HEK293 (cell line): ENCODE data around the gene TRAF7.

Source experiments
- HOXA7 ChIP-seq: sonication (generic); formaldehyde crosslinking; IDR thresholded peaks from 2 replicates; pipeline ENCODE4 v1.8.1; 2022; ENCODE audit warnings: missing genetic modification reagents, borderline replicate concordance
- KLF8 ChIP-seq: fragments of 450-650 bp; formaldehyde crosslinking; IDR thresholded peaks from 2 replicates; pipeline ENCODE4 v1.5.1; 2016; ENCODE audit warnings: missing biosample characterization, missing genetic modification characterization
- REPIN1 ChIP-seq: fragments of 450-650 bp; formaldehyde crosslinking; IDR thresholded peaks from 2 replicates; pipeline ENCODE4 v1.5.1; 2017; ENCODE audit warnings: missing biosample characterization, missing genetic modification characterization, low read depth
- WT1 ChIP-seq: fragments of 450-650 bp; formaldehyde crosslinking; IDR thresholded peaks from 2 replicates; pipeline ENCODE4 v1.5.1; 2016; ENCODE audit warnings: missing biosample characterization, missing genetic modification characterization
- ZBTB20 ChIP-seq: fragments of 450-650 bp; formaldehyde crosslinking; IDR thresholded peaks from 2 replicates; pipeline ENCODE4 v1.5.1; 2016; ENCODE audit warnings: missing biosample characterization, missing genetic modification characterization
- ZNF2 ChIP-seq: fragments of 450-650 bp; formaldehyde crosslinking; IDR thresholded peaks from 2 replicates; pipeline ENCODE4 v1.5.1; 2016; ENCODE audit warnings: missing biosample characterization, missing genetic modification characterization
- ZNF23 ChIP-seq: fragments of 450-650 bp; formaldehyde crosslinking; IDR thresholded peaks from 2 replicates; pipeline ENCODE4 v1.5.1; 2016; ENCODE audit warnings: missing biosample characterization, missing genetic modification characterization, borderline replicate concordance
- ZNF302 ChIP-seq: fragments of 450-650 bp; formaldehyde crosslinking; IDR thresholded peaks from 2 replicates; pipeline ENCODE4 v1.5.1; 2016; ENCODE audit warnings: missing biosample characterization, missing genetic modification characterization, low read depth
- ZNF335 ChIP-seq: fragments of 450-650 bp; formaldehyde crosslinking; conservative IDR thresholded peaks from 2 replicates; pipeline ENCODE4 v1.5.1; 2016; ENCODE audit warnings: missing biosample characterization, missing genetic modification characterization
- ZNF341 ChIP-seq: fragments of 450-650 bp; formaldehyde crosslinking; IDR thresholded peaks from 2 replicates; pipeline ENCODE4; 2016; ENCODE audit warnings: low read depth, missing biosample characterization, missing genetic modification characterization
- ZNF354C ChIP-seq: fragments of 450-650 bp; formaldehyde crosslinking; IDR thresholded peaks from 2 replicates; pipeline ENCODE4 v1.5.1; 2016; ENCODE audit warnings: missing biosample characterization, missing genetic modification characterization, low read depth, borderline replicate concordance
- ZNF37A ChIP-seq: fragments of 450-650 bp; IDR thresholded peaks from 2 replicates; pipeline ENCODE4 v1.5.1; 2018; ENCODE audit warnings: missing biosample characterization, missing genetic modification characterization
- ZNF416 ChIP-seq: fragments of 450-650 bp; formaldehyde crosslinking; IDR thresholded peaks from 2 replicates; pipeline ENCODE4 v1.5.1; 2016; ENCODE audit warnings: missing biosample characterization, missing genetic modification characterization
- ZNF423 ChIP-seq: fragments of 450-650 bp; formaldehyde crosslinking; IDR thresholded peaks from 2 replicates; pipeline ENCODE4 v1.5.1; 2016; ENCODE audit warnings: missing biosample characterization, missing genetic modification characterization
- ZNF510 ChIP-seq: fragments of 450-650 bp; formaldehyde crosslinking; IDR thresholded peaks from 2 replicates; pipeline ENCODE4 v1.5.1; 2018; ENCODE audit warnings: mild to moderate bottlenecking, missing genetic modification characterization, missing biosample characterization; ENCODE audit not compliant: insufficient replicate concordance
- ZNF555 ChIP-seq: fragments of 450-650 bp; formaldehyde crosslinking; conservative IDR thresholded peaks from 2 replicates; pipeline ENCODE4 v1.5.1; 2017; ENCODE audit warnings: missing biosample characterization, mild to moderate bottlenecking, missing genetic modification characterization, inconsistent platforms
- ZNF558 ChIP-seq: fragments of 450-650 bp; formaldehyde crosslinking; IDR thresholded peaks from 2 replicates; pipeline ENCODE4 v1.5.1; 2016; ENCODE audit warnings: missing biosample characterization, missing genetic modification characterization
- ZNF571 ChIP-seq: fragments of 450-650 bp; formaldehyde crosslinking; IDR thresholded peaks from 2 replicates; pipeline ENCODE4 v1.5.0; 2017; ENCODE audit warnings: missing biosample characterization, missing genetic modification characterization
- ZNF585B ChIP-seq: fragments of 450-650 bp; formaldehyde crosslinking; IDR thresholded peaks from 2 replicates; pipeline ENCODE4 v1.5.1; 2016; ENCODE audit warnings: missing biosample characterization, missing genetic modification characterization
- ZNF624 ChIP-seq: fragments of 450-650 bp; formaldehyde crosslinking; IDR thresholded peaks from 2 replicates; pipeline ENCODE4 v1.5.1; 2017; ENCODE audit warnings: missing biosample characterization, missing genetic modification characterization
- ZNF777 ChIP-seq: fragments of 450-650 bp; formaldehyde crosslinking; IDR thresholded peaks from 2 replicates; pipeline ENCODE4 v1.5.1; 2017; ENCODE audit warnings: missing biosample characterization, missing genetic modification characterization, borderline replicate concordance
- ZNF830 ChIP-seq: fragments of 450-650 bp; IDR thresholded peaks from 2 replicates; pipeline ENCODE4 v1.5.0; 2018; ENCODE audit warnings: missing biosample characterization, missing genetic modification characterization, low read depth, mild to moderate bottlenecking, moderate library complexity
- TF ChIP-seq, protein P1 (sequence below): fragments of 450-650 bp; formaldehyde crosslinking; conservative IDR thresholded peaks from 2 replicates; pipeline ENCODE4 v1.5.1; 2016; ENCODE audit warnings: low read depth, missing biosample characterization, missing genetic modification characterization
- TF ChIP-seq, protein P2 (sequence below): fragments of 450-650 bp; formaldehyde crosslinking; IDR thresholded peaks from 2 replicates; pipeline ENCODE4 v1.5.1; 2017; ENCODE audit warnings: missing biosample characterization, missing genetic modification characterization
- TF ChIP-seq, protein P3 (sequence below): fragments of 450-650 bp; formaldehyde crosslinking; IDR thresholded peaks from 2 replicates; pipeline ENCODE4 v1.5.1; 2017; ENCODE audit warnings: missing biosample characterization, missing genetic modification characterization
- TF ChIP-seq, protein P4 (sequence below): fragments of 450-650 bp; formaldehyde crosslinking; IDR thresholded peaks from 2 replicates; pipeline ENCODE4 v1.5.1; 2016; ENCODE audit warnings: missing biosample characterization, missing genetic modification characterization
- TF ChIP-seq, protein P5 (sequence below): fragments of 450-650 bp; formaldehyde crosslinking; IDR thresholded peaks from 2 replicates; pipeline ENCODE4 v1.5.1; 2016; ENCODE audit warnings: missing biosample characterization, missing genetic modification characterization

Gene TRAF7

DNA sequence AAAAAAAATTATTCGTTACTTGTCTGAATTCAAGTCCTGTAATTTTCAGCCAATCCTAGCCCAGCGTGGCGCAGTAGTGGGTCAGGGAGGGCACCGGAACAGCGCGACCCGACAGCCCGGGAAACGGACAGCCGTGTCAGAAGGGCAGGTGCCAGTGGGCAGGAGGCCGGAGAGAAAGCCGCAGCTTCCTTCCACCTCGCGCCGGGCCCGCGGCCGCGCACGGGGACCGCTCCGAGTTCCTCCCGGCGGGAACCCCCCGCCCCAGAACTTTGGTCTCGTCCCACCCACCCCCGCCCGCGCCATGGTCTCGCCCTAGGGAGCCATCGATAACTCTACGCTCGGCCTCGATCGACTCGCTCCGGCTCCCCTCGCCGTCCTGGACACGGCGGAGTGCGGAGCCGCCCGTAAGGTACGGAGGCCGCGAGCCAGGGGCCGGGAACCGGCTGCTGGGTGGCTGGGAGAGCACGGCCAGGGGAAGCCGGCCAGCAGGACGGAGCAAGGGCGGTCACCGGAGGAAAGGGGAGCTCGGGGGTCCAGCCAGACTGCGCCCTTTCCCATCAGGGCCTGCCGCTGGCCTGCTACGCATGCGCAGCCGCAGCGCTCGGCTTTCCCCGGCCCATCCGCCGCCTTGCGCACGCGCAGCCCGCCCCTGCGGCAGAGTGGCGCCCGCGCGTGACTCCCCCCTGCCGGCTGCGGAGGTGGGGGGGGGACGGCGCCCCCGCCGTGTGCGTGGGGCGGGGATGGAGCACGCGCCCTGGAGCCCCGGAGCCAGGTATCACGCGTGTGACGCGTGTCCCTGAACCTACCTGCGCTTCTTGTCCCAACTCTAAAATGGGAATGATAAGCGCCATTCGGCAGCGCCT lies 49.8 kb downstream of the TRAF7 start, which contains the start of gene MLST8 (continued):
- TF ChIP-seq, protein P1, sequence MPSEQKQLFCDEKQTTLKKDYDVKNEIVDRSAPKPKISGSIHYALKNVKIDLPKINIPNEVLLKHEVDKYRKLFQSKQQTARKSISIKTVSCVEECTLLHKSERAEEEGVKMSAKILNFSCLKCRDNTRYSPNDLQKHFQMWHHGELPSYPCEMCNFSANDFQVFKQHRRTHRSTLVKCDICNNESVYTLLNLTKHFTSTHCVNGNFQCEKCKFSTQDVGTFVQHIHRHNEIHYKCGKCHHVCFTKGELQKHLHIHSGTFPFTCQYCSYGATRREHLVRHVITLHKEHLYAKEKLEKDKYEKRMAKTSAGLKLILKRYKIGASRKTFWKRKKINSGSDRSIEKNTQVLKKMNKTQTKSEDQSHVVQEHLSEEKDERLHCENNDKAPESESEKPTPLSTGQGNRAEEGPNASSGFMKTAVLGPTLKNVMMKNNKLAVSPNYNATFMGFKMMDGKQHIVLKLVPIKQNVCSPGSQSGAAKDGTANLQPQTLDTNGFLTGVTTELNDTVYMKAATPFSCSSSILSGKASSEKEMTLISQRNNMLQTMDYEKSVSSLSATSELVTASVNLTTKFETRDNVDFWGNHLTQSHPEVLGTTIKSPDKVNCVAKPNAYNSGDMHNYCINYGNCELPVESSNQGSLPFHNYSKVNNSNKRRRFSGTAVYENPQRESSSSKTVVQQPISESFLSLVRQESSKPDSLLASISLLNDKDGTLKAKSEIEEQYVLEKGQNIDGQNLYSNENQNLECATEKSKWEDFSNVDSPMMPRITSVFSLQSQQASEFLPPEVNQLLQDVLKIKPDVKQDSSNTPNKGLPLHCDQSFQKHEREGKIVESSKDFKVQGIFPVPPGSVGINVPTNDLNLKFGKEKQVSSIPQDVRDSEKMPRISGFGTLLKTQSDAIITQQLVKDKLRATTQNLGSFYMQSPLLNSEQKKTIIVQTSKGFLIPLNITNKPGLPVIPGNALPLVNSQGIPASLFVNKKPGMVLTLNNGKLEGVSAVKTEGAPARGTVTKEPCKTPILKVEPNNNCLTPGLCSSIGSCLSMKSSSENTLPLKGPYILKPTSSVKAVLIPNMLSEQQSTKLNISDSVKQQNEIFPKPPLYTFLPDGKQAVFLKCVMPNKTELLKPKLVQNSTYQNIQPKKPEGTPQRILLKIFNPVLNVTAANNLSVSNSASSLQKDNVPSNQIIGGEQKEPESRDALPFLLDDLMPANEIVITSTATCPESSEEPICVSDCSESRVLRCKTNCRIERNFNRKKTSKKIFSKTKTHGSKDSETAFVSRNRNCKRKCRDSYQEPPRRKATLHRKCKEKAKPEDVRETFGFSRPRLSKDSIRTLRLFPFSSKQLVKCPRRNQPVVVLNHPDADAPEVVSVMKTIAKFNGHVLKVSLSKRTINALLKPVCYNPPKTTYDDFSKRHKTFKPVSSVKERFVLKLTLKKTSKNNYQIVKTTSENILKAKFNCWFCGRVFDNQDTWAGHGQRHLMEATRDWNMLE: peak; percentile 47; the same call in 1 of the 2 replicates
- no peak for TF ChIP-seq ZNF416
- no peak for TF ChIP-seq ZNF777 (tag by site-specific recombination)
- no peak for TF ChIP-seq WT1
- TF ChIP-seq ZNF302 (tag by site-specific recombination): no peak
- peak; percentile 99 for TF ChIP-seq ZNF341 (tag by site-specific recombination)
- TF ChIP-seq, protein P2, sequence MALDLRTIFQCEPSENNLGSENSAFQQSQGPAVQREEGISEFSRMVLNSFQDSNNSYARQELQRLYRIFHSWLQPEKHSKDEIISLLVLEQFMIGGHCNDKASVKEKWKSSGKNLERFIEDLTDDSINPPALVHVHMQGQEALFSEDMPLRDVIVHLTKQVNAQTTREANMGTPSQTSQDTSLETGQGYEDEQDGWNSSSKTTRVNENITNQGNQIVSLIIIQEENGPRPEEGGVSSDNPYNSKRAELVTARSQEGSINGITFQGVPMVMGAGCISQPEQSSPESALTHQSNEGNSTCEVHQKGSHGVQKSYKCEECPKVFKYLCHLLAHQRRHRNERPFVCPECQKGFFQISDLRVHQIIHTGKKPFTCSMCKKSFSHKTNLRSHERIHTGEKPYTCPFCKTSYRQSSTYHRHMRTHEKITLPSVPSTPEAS (tag by site-specific recombination): no peak
- TF ChIP-seq, protein P3, sequence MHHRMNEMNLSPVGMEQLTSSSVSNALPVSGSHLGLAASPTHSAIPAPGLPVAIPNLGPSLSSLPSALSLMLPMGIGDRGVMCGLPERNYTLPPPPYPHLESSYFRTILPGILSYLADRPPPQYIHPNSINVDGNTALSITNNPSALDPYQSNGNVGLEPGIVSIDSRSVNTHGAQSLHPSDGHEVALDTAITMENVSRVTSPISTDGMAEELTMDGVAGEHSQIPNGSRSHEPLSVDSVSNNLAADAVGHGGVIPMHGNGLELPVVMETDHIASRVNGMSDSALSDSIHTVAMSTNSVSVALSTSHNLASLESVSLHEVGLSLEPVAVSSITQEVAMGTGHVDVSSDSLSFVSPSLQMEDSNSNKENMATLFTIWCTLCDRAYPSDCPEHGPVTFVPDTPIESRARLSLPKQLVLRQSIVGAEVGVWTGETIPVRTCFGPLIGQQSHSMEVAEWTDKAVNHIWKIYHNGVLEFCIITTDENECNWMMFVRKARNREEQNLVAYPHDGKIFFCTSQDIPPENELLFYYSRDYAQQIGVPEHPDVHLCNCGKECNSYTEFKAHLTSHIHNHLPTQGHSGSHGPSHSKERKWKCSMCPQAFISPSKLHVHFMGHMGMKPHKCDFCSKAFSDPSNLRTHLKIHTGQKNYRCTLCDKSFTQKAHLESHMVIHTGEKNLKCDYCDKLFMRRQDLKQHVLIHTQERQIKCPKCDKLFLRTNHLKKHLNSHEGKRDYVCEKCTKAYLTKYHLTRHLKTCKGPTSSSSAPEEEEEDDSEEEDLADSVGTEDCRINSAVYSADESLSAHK (tag by site-specific recombination): no peak; the same call in 1 of the 2 replicates
- TF ChIP-seq ZNF423 (tag by site-specific recombination): no peak
- no peak; the same call in 1 of the 2 replicates for TF ChIP-seq ZNF2 (tag by site-specific recombination)
- TF ChIP-seq KLF8 (tag by site-specific recombination): peak; percentile 46; the same call in 1 of the 2 replicates
- no peak for TF ChIP-seq ZNF354C (tag by site-specific recombination)
- TF ChIP-seq ZNF571 (tag by site-specific recombination): no peak
- TF ChIP-seq ZNF555: no peak
- TF ChIP-seq HOXA7 (CRISPR knock-in tag): no peak
- TF ChIP-seq, protein P4, sequence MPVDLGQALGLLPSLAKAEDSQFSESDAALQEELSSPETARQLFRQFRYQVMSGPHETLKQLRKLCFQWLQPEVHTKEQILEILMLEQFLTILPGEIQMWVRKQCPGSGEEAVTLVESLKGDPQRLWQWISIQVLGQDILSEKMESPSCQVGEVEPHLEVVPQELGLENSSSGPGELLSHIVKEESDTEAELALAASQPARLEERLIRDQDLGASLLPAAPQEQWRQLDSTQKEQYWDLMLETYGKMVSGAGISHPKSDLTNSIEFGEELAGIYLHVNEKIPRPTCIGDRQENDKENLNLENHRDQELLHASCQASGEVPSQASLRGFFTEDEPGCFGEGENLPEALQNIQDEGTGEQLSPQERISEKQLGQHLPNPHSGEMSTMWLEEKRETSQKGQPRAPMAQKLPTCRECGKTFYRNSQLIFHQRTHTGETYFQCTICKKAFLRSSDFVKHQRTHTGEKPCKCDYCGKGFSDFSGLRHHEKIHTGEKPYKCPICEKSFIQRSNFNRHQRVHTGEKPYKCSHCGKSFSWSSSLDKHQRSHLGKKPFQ (tag by site-specific recombination): no peak
- TF ChIP-seq ZBTB20 (tag by site-specific recombination): no peak
- TF ChIP-seq ZNF830 (tag by site-specific recombination): no peak
- no peak for TF ChIP-seq ZNF23 (tag by site-specific recombination)
- TF ChIP-seq ZNF510 (tag by site-specific recombination): no peak
- no peak for TF ChIP-seq ZNF585B (tag by site-specific recombination)
- no peak for TF ChIP-seq REPIN1 (tag by site-specific recombination)
- TF ChIP-seq, protein P5, sequence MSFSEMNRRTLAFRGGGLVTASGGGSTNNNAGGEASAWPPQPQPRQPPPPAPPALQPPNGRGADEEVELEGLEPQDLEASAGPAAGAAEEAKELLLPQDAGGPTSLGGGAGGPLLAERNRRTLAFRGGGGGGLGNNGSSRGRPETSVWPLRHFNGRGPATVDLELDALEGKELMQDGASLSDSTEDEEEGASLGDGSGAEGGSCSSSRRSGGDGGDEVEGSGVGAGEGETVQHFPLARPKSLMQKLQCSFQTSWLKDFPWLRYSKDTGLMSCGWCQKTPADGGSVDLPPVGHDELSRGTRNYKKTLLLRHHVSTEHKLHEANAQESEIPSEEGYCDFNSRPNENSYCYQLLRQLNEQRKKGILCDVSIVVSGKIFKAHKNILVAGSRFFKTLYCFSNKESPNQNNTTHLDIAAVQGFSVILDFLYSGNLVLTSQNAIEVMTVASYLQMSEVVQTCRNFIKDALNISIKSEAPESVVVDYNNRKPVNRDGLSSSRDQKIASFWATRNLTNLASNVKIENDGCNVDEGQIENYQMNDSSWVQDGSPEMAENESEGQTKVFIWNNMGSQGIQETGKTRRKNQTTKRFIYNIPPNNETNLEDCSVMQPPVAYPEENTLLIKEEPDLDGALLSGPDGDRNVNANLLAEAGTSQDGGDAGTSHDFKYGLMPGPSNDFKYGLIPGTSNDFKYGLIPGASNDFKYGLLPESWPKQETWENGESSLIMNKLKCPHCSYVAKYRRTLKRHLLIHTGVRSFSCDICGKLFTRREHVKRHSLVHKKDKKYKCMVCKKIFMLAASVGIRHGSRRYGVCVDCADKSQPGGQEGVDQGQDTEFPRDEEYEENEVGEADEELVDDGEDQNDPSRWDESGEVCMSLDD (tag by site-specific recombination): 0 out of 2 replicates have a peak, but pooled peaks have one; percentile 18
- TF ChIP-seq ZNF37A (tag by site-specific recombination): no peak
- TF ChIP-seq ZNF624 (tag by site-specific recombination): no peak
- TF ChIP-seq ZNF558: no peak
- TF ChIP-seq ZNF335: peak; percentile 78
